Measurements from ENCODE around the gene LZTS2. TPM values are rescaled to one million over a fixed set of nuclear protein-coding genes. Genes with fewer than 3 reads are reported as not detected.

Gene LZTS2
- total RNA-seq = 10 to 100 TPM; 33.5 to 34.3 TPM
- polyA plus RNA-seq = 10 to 100 TPM; 10.8 to 19.5 (median 13.1) TPM
- total RNA-seq = 13.3 to 46.5 (median 28.3) reads per million in 6 experiments

GRCh38 chr10:100999742-101000126, at the start of gene LZTS2:
TSS of gene LZTS2 (plus strand) at chr10:100999808. CDS start at chr10:101002539, 2,731 bp downstream.
- POLR2A ChIA-PET = interaction anchor here (0.8 to 5.7 kb wide), 8 partner anchors 8 to 32 kb away, joined by 3 to 82 read pairs (median 4); partner anchors contain the start of genes MRPL43, PDZD7, SFXN3 and TWNK
- Mint-ChIP-seq H3K4me3 (peak within 1 kb of the TSS; percentile 81 to 95 (median 92)), H3K36me3 (peaks cover 0 to 3% (median 0%) of the 10 kb centered on the region in 3 donors), H3K9me3 (no peaks in the 10 kb centered on the region), H3K27me3 (no peaks in the 10 kb centered on the region), H3K27ac (peak within 1 kb of the TSS; percentile 87 to 97 (median 93)), H3K4me1 (peaks cover 22 to 33% (median 30%) of the 10 kb centered on the region in 4 donors)
- ATAC-seq = no peak
- no peak for DNase-seq

- Mint-ChIP-seq H3K27me3 (no peaks in the 10 kb centered on the region), H3K4me1 (peaks cover 0 to 3% (median under 1%) of the 10 kb centered on the region in 4 donors), H3K27ac (no peak overlapping the region), H3K36me3 (peaks cover 7 to 70% (median 21%) of the 10 kb centered on the region in 3 donors), H3K9me3 (no peaks in the 10 kb centered on the region), H3K4me3 (no peak overlapping the region)
- POLR2A ChIA-PET = no interaction called here
- no peak for ATAC-seq
- DNase-seq = no peak
Observed at GRCh38 chr10:100960251-100960650, 39.4 kb upstream of the LZTS2 start.

GRCh38 chr10:100962351-100963080, 37.1 kb upstream of the LZTS2 start:
- POLR2A ChIA-PET = interaction anchor here (0.6 kb wide), 1 partner anchor 1697 kb away, joined by 4 read pairs; no protein-coding TSS in a partner anchor
- H3K27me3 Mint-ChIP-seq = no peaks in the 10 kb centered on the region
- H3K4me1 Mint-ChIP-seq = peaks cover 0 to 2% (median 0%) of the 10 kb centered on the region in 4 donors
- DNase-seq = no peak
- no peaks in the 10 kb centered on the region for H3K9me3 Mint-ChIP-seq
- no peak for ATAC-seq
- peaks cover 7 to 57% (median 20%) of the 10 kb centered on the region in 3 donors for H3K36me3 Mint-ChIP-seq
- H3K4me3 Mint-ChIP-seq = no peak overlapping the region
- peak overlapping the region in 1 of 10 donors; percentile 8 for H3K27ac Mint-ChIP-seq

GRCh38 chr10:100963826-100964225, 35.8 kb upstream of the LZTS2 start:
- Mint-ChIP-seq H3K27me3 (no peaks in the 10 kb centered on the region), H3K4me1 (peaks cover 6 to 8% (median 7%) of the 10 kb centered on the region in 4 donors), H3K4me3 (no peak overlapping the region), H3K36me3 (peaks cover 7 to 49% (median 20%) of the 10 kb centered on the region in 3 donors), H3K9me3 (no peaks in the 10 kb centered on the region), H3K27ac (no peak overlapping the region)
- ATAC-seq (no peak), DNase-seq (no peak)
- POLR2A ChIA-PET = no interaction called here

GRCh38 chr10:100965820-100966219, 33.8 kb upstream of the LZTS2 start:
- H3K27ac Mint-ChIP-seq = peak overlapping the region in 1 of 10 donors; percentile 60

GRCh38 chr10:100966887-100967286, 32.7 kb upstream of the LZTS2 start:
- Mint-ChIP-seq H3K36me3 (peaks cover 0 to 27% (median 8%) of the 10 kb centered on the region in 3 donors), H3K27ac (no peak overlapping the region), H3K4me3 (no peak overlapping the region), H3K27me3 (no peaks in the 10 kb centered on the region), H3K9me3 (no peaks in the 10 kb centered on the region), H3K4me1 (peaks cover 6 to 28% (median 10%) of the 10 kb centered on the region in 4 donors)
- POLR2A ChIA-PET = interaction anchor here (0.5 to 0.8 kb wide), 2 partner anchors 22 to 30 kb away, joined by 4 to 5 read pairs; no protein-coding TSS in a partner anchor
- ATAC-seq = no peak
- no peak for DNase-seq

More at GRCh38 chr10:100965820-100966219, 33.8 kb upstream of the LZTS2 start:
- peaks cover 0 to 32% (median 11%) of the 10 kb centered on the region in 3 donors for H3K36me3 Mint-ChIP-seq
- POLR2A ChIA-PET = no interaction called here
- H3K4me3 Mint-ChIP-seq = no peak overlapping the region
- no peak for ATAC-seq
- H3K27me3 Mint-ChIP-seq = no peaks in the 10 kb centered on the region
- H3K4me1 Mint-ChIP-seq = peaks cover 6 to 26% (median 10%) of the 10 kb centered on the region in 4 donors
- no peaks in the 10 kb centered on the region for H3K9me3 Mint-ChIP-seq
- no peak for DNase-seq

- POLR2A ChIA-PET = interaction anchor here (0.5 to 0.8 kb wide), 2 partner anchors 23 to 29 kb away, joined by 4 to 5 read pairs; no protein-coding TSS in a partner anchor
- peak overlapping the region in 1 of 10 donors; percentile 38 for H3K27ac Mint-ChIP-seq
- peaks cover 0 to 22% (median 4%) of the 10 kb centered on the region in 3 donors for H3K36me3 Mint-ChIP-seq
- ATAC-seq = no peak
- H3K27me3 Mint-ChIP-seq = no peaks in the 10 kb centered on the region
- DNase-seq = no peak
- H3K4me3 Mint-ChIP-seq = no peak overlapping the region
- peaks cover 6 to 28% (median 10%) of the 10 kb centered on the region in 4 donors for H3K4me1 Mint-ChIP-seq
- H3K9me3 Mint-ChIP-seq = no peaks in the 10 kb centered on the region
Observed at GRCh38 chr10:100967332-100967731, 32.3 kb upstream of the LZTS2 start.

- Mint-ChIP-seq H3K36me3 (peaks cover 0 to 14% (median 4%) of the 10 kb centered on the region in 3 donors), H3K4me1 (peaks cover 6 to 28% (median 10%) of the 10 kb centered on the region in 4 donors), H3K27me3 (no peaks in the 10 kb centered on the region), H3K27ac (peak overlapping the region in 4 of 10 donors; percentile 9 to 68 (median 46)), H3K4me3 (peak overlapping the region; percentile 40 to 78 (median 70)), H3K9me3 (no peaks in the 10 kb centered on the region)
- DNase-seq (no peak), ATAC-seq (no peak)
- POLR2A ChIA-PET = interaction anchor here (1.0 to 2.4 kb wide), 2 partner anchors 29 to 32 kb away, joined by 4 to 12 read pairs; partner anchors contain the start of gene LZTS2
Observed at GRCh38 chr10:100968062-100968736, 31.4 kb upstream of the LZTS2 start.

GRCh38 chr10:100968863-100969186, 30.8 kb upstream of the LZTS2 start:
- Mint-ChIP-seq H3K36me3 (peaks cover 0 to 12% (median 4%) of the 10 kb centered on the region in 3 donors), H3K4me3 (peak overlapping the region; percentile 36 to 78 (median 70)), H3K27ac (no peak overlapping the region), H3K27me3 (no peaks in the 10 kb centered on the region), H3K4me1 (peaks cover 6 to 28% (median 10%) of the 10 kb centered on the region in 4 donors), H3K9me3 (no peaks in the 10 kb centered on the region)
- POLR2A ChIA-PET = interaction anchor here (0.6 to 2.4 kb wide), 2 partner anchors 11 to 29 kb away, joined by 3 to 12 read pairs; no protein-coding TSS in a partner anchor
- DNase-seq (peak in 1 of 10 donors; percentile 9), ATAC-seq (no peak)

- POLR2A ChIA-PET = interaction anchor here (0.6 to 2.4 kb wide), 2 partner anchors 10 to 28 kb away, joined by 3 to 12 read pairs; no protein-coding TSS in a partner anchor
- peak within 1 kb of the TSS; percentile 64 to 78 (median 72) for H3K4me3 Mint-ChIP-seq
- ATAC-seq (peak; percentile 79 to 84), DNase-seq (peak; percentile 16 to 71 (median 41))
- peak within 1 kb of the TSS in 5 of 10 donors; percentile 9 to 76 (median 31) for H3K27ac Mint-ChIP-seq
- H3K27me3 Mint-ChIP-seq = no peaks in the 10 kb centered on the region
- no peaks in the 10 kb centered on the region for H3K9me3 Mint-ChIP-seq
- H3K4me1 Mint-ChIP-seq = peaks cover 6 to 28% (median 10%) of the 10 kb centered on the region in 4 donors
- peaks cover 0 to 12% (median 4%) of the 10 kb centered on the region in 3 donors for H3K36me3 Mint-ChIP-seq
Observed at GRCh38 chr10:100969187-100970075, 30.2 kb upstream of the LZTS2 start, which contains the start of gene SEMA4G. TSS of gene SEMA4G (plus strand) at chr10:100969504. CDS start at chr10:100972913, 3,409 bp downstream.

GRCh38 chr10:100970076-100970913, 29.3 kb upstream of the LZTS2 start:
- Mint-ChIP-seq H3K4me1 (peaks cover 6 to 28% (median 10%) of the 10 kb centered on the region in 4 donors), H3K4me3 (peak overlapping the region; percentile 57 to 73 (median 68)), H3K9me3 (no peaks in the 10 kb centered on the region), H3K36me3 (peaks cover 0 to 9% (median 4%) of the 10 kb centered on the region in 3 donors), H3K27me3 (no peaks in the 10 kb centered on the region), H3K27ac (peak overlapping the region in 3 of 10 donors; percentile 28 to 76 (median 31))
- ATAC-seq (peak; percentile 56 to 66), DNase-seq (peak in 9 of 10 donors; percentile 10 to 66 (median 42))
- POLR2A ChIA-PET = interaction anchor here (2.4 kb wide), 1 partner anchor 27 kb away, joined by 12 read pairs; no protein-coding TSS in a partner anchor
